ENCODE results near the gene POLR3E.

Gene POLR3E

GRCh38 chr16:22260490-22260889, 36.7 kb upstream of the POLR3E start:
- H4K20me1 ChIP-seq (ENCODE audit: control insufficient read depth, insufficient read depth, low read depth, low read length) = no peaks in the 10 kb centered on the region
- TF ChIP-seq, protein P1, sequence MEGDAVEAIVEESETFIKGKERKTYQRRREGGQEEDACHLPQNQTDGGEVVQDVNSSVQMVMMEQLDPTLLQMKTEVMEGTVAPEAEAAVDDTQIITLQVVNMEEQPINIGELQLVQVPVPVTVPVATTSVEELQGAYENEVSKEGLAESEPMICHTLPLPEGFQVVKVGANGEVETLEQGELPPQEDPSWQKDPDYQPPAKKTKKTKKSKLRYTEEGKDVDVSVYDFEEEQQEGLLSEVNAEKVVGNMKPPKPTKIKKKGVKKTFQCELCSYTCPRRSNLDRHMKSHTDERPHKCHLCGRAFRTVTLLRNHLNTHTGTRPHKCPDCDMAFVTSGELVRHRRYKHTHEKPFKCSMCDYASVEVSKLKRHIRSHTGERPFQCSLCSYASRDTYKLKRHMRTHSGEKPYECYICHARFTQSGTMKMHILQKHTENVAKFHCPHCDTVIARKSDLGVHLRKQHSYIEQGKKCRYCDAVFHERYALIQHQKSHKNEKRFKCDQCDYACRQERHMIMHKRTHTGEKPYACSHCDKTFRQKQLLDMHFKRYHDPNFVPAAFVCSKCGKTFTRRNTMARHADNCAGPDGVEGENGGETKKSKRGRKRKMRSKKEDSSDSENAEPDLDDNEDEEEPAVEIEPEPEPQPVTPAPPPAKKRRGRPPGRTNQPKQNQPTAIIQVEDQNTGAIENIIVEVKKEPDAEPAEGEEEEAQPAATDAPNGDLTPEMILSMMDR (IDR thresholded peaks at IDR 0.05; ENCODE audit: low read depth, low read length, poor library complexity, severe bottlenecking) = no peak
- no peak for TF ChIP-seq EZH2phosphoT487 (IDR thresholded peaks at IDR 0.05; ENCODE audit: borderline replicate concordance, low read length)
- no peaks in the 10 kb centered on the region for H3K9me2 ChIP-seq (replicated peaks; ENCODE audit: control insufficient read depth, low read length)
- H3K36me3 ChIP-seq (ENCODE audit: control insufficient read depth, low read length) = peaks cover 31% of the 10 kb centered on the region
- H3K4me2 ChIP-seq (ENCODE audit: low read length) = no peak overlapping the region
- peaks cover 3% of the 10 kb centered on the region; the same call in 1 of the 2 replicates for H3K9me3 ChIP-seq (ENCODE audit: control insufficient read depth, insufficient read depth, low read length)
- no peaks in the 10 kb centered on the region for H3K27me3 ChIP-seq (ENCODE audit: control insufficient read depth, low read length)
- no peak overlapping the region for H3K4me3 ChIP-seq (ENCODE audit: low read length)
- no peak overlapping the region for H3K27ac ChIP-seq (ENCODE audit: low read depth, low read length)
- H3F3A ChIP-seq (ENCODE audit: control insufficient read depth, insufficient read depth) = no peaks in the 10 kb centered on the region
- no peaks in the 10 kb centered on the region for H3K4me1 ChIP-seq (ENCODE audit: control insufficient read depth, low read length)
- no peaks in the 10 kb centered on the region for H3K79me2 ChIP-seq (ENCODE audit: control insufficient read depth, low read length)

- H3K9me3 ChIP-seq (ENCODE audit: control insufficient read depth, insufficient read depth, low read length) = 0 out of 2 replicates have a peak, but pooled peaks cover 3% of the 10 kb centered on the region
- H3K27ac ChIP-seq (ENCODE audit: low read depth, low read length) = no peak overlapping the region
- H3K4me3 ChIP-seq (ENCODE audit: low read length) = no peak overlapping the region
- H3K27me3 ChIP-seq (ENCODE audit: control insufficient read depth, low read length) = no peaks in the 10 kb centered on the region
- H3K4me2 ChIP-seq (ENCODE audit: low read length) = no peak overlapping the region
- no peaks in the 10 kb centered on the region for H3K9me2 ChIP-seq (replicated peaks; ENCODE audit: control insufficient read depth, low read length)
- H4K20me1 ChIP-seq (ENCODE audit: control insufficient read depth, insufficient read depth, low read depth, low read length) = no peaks in the 10 kb centered on the region
- H3K79me2 ChIP-seq (ENCODE audit: control insufficient read depth, low read length) = no peaks in the 10 kb centered on the region
- peaks cover 21% of the 10 kb centered on the region for H3K36me3 ChIP-seq (ENCODE audit: control insufficient read depth, low read length)
- H3F3A ChIP-seq (ENCODE audit: control insufficient read depth, insufficient read depth) = no peaks in the 10 kb centered on the region
- TF ChIP-seq, protein P1 (IDR thresholded peaks at IDR 0.05; ENCODE audit: low read depth, low read length, poor library complexity, severe bottlenecking) = no peak
- no peak for TF ChIP-seq EZH2phosphoT487 (IDR thresholded peaks at IDR 0.05; ENCODE audit: borderline replicate concordance, low read length)
- no peaks in the 10 kb centered on the region for H3K4me1 ChIP-seq (ENCODE audit: control insufficient read depth, low read length)
Measured at GRCh38 chr16:22262460-22262859, 34.7 kb upstream of the POLR3E start.

GRCh38 chr16:22264786-22265185, 32.4 kb upstream of the POLR3E start:
- H3K4me1 ChIP-seq (ENCODE audit: control insufficient read depth, low read length) = no peaks in the 10 kb centered on the region
- TF ChIP-seq EZH2phosphoT487 (IDR thresholded peaks at IDR 0.05; ENCODE audit: borderline replicate concordance, low read length) = no peak
- TF ChIP-seq, protein P1 (IDR thresholded peaks at IDR 0.05; ENCODE audit: low read depth, low read length, poor library complexity, severe bottlenecking) = no peak
- H3K36me3 ChIP-seq (ENCODE audit: control insufficient read depth, low read length) = peaks cover 10% of the 10 kb centered on the region
- no peaks in the 10 kb centered on the region for H3F3A ChIP-seq (ENCODE audit: control insufficient read depth, insufficient read depth)
- H3K9me3 ChIP-seq (ENCODE audit: control insufficient read depth, insufficient read depth, low read length) = 0 out of 2 replicates have a peak, but pooled peaks cover 3% of the 10 kb centered on the region
- no peaks in the 10 kb centered on the region for H4K20me1 ChIP-seq (ENCODE audit: control insufficient read depth, insufficient read depth, low read depth, low read length)
- no peak overlapping the region for H3K4me2 ChIP-seq (ENCODE audit: low read length)
- no peaks in the 10 kb centered on the region for H3K27me3 ChIP-seq (ENCODE audit: control insufficient read depth, low read length)
- H3K27ac ChIP-seq (ENCODE audit: low read depth, low read length) = no peak overlapping the region
- H3K9me2 ChIP-seq (replicated peaks; ENCODE audit: control insufficient read depth, low read length) = no peaks in the 10 kb centered on the region
- no peak overlapping the region for H3K4me3 ChIP-seq (ENCODE audit: low read length)
- no peaks in the 10 kb centered on the region for H3K79me2 ChIP-seq (ENCODE audit: control insufficient read depth, low read length)

Measured in DOHH2 (cell line).